Measurements from ENCODE around the gene RAD51B.

DNA sequence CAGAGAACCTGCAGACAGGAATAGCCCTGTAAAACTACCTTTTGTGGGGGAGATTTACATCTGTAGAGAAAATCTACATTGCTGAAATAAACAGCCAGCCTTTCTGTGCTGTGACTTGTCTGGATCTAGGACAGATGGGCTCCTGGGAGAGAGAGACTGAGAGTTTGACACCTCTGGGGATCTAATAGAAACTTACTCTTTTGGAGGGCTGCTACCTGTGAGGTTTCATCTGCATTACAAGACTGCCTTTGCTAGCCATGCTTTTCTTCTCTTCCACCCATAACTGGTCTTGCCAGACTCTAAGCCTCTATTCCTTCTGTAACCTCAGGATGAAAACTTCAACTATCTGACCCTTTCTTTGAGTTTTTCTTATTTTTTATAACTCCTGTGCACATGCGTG is 520.7 kb downstream of the RAD51B start:
- TF ChIP-seq EZH2 (IDR thresholded peaks at IDR 0.05; ENCODE audit: borderline replicate concordance) (no peak), EZH2phosphoT487 (IDR thresholded peaks at IDR 0.05; ENCODE audit: low read depth, severe bottlenecking, unreplicated experiment) (no peak)
- TF ChIP-seq, protein P1, sequence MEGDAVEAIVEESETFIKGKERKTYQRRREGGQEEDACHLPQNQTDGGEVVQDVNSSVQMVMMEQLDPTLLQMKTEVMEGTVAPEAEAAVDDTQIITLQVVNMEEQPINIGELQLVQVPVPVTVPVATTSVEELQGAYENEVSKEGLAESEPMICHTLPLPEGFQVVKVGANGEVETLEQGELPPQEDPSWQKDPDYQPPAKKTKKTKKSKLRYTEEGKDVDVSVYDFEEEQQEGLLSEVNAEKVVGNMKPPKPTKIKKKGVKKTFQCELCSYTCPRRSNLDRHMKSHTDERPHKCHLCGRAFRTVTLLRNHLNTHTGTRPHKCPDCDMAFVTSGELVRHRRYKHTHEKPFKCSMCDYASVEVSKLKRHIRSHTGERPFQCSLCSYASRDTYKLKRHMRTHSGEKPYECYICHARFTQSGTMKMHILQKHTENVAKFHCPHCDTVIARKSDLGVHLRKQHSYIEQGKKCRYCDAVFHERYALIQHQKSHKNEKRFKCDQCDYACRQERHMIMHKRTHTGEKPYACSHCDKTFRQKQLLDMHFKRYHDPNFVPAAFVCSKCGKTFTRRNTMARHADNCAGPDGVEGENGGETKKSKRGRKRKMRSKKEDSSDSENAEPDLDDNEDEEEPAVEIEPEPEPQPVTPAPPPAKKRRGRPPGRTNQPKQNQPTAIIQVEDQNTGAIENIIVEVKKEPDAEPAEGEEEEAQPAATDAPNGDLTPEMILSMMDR (IDR thresholded peaks at IDR 0.05; ENCODE audit: poor library complexity) = no peak

Data from hepatocyte (in vitro differentiated cells).